PC-3 (cell line): Measurements from ENCODE around the gene PLCD1. TPM values are rescaled to one million over a fixed set of nuclear protein-coding genes. Genes with fewer than 3 reads are reported as not detected.

Experiments used
- ATAC-seq: fragments of 200-7000 bp; cut with Tn5 transposase; 2 replicates; pipeline ENCODE4 v1.9.1; 2020; ENCODE audit warnings: mild to moderate bottlenecking, moderate library complexity
- BruUV-seq: library from RNA; stranded (reverse); fragments of 400-500 nt; replicated peaks from 2 replicates; lab custom pipeline; 2021; lab: Mats Ljungman, UMichigan
- CTCF ChIA-PET: fragments of 300-600 bp; sonication (Branson Sonifier 250); formaldehyde crosslinking; loops from one replicate; lab custom pipeline; 2022; ENCODE audit warnings: antibody characterized with exemption; lab: Charles Lee
- POLR2A ChIA-PET: fragments of 300-600 bp; sonication (Branson Sonifier 250); formaldehyde crosslinking; loops from one replicate; lab custom pipeline; 2022; ENCODE audit warnings: antibody characterized with exemption; ENCODE audit not compliant: unreplicated experiment; lab: Charles Lee
- DNase-seq: peaks from one replicate; pipeline ENCODE4 v3.0.0-alpha.2; 2015
- H2AFZ ChIP-seq: fragments of 300-600 bp; sonication (generic); 2 replicates; pipeline ENCODE4 v1.6.0; 2016; ENCODE audit warnings: antibody characterized with exemption, low read length
- H3F3A ChIP-seq: fragments of 300-600 bp; sonication (generic); one replicate; pipeline ENCODE4 v1.6.0; 2017; ENCODE audit warnings: antibody characterized with exemption, low read length, control low read depth, mild to moderate bottlenecking; ENCODE audit not compliant: unreplicated experiment
- H3K27ac ChIP-seq: fragments of 300-600 bp; sonication (generic); 2 replicates; pipeline ENCODE4 v1.5.1; 2016; ENCODE audit warnings: mild to moderate bottlenecking, low read length
- H3K27me3 ChIP-seq: fragments of 300-600 bp; sonication (generic); 2 replicates; pipeline ENCODE4 v1.6.1; 2016; ENCODE audit warnings: low read length, mixed read lengths
- H3K36me3 ChIP-seq: fragments of 300-600 bp; sonication (generic); 2 replicates; pipeline ENCODE4 v1.6.1; 2016; ENCODE audit warnings: low read depth, mixed run types, low read length, mixed read lengths
- H3K4me1 ChIP-seq: fragments of 300-600 bp; sonication (generic); 2 replicates; pipeline ENCODE4 v1.5.1; 2016; ENCODE audit warnings: low read length; ENCODE audit not compliant: insufficient read depth
- H3K4me2 ChIP-seq: fragments of 300-600 bp; sonication (generic); 2 replicates; pipeline ENCODE4 v1.6.0; 2016; ENCODE audit warnings: low read length
- H3K4me3 ChIP-seq: fragments of 300-600 bp; sonication (generic); 2 replicates; pipeline ENCODE4 v1.5.1; 2016; ENCODE audit warnings: mild to moderate bottlenecking, low read length, mixed read lengths
- H3K79me2 ChIP-seq: fragments of 300-600 bp; sonication (generic); 2 replicates; pipeline ENCODE4 v1.6.1; 2017; ENCODE audit warnings: low read length, mixed read lengths
- H3K9ac ChIP-seq: fragments of 300-600 bp; sonication (generic); 2 replicates; pipeline ENCODE4 v1.6.0; 2016; ENCODE audit warnings: mild to moderate bottlenecking, low read length
- H3K9me2 ChIP-seq: fragments of 300-600 bp; sonication (generic); replicated peaks from 2 replicates; pipeline ENCODE4 v1.6.1; 2016; ENCODE audit warnings: mixed run types, low read length, mixed read lengths
- H3K9me3 ChIP-seq: fragments of 300-600 bp; sonication (generic); 2 replicates; pipeline ENCODE4 v1.6.1; 2016; ENCODE audit warnings: low read length, mixed read lengths
- H4K20me1 ChIP-seq: fragments of 300-600 bp; sonication (generic); 2 replicates; pipeline ENCODE4 v1.6.1; 2016; ENCODE audit warnings: low read length, mixed read lengths
- CTCF ChIP-seq: fragments of 300-600 bp; sonication (generic); conservative IDR thresholded peaks from 2 replicates; pipeline ENCODE4 v1.5.1; 2017; ENCODE audit warnings: antibody characterized with exemption, low read depth, mild to moderate bottlenecking, low read length
- EZH2 ChIP-seq: fragments of 300-600 bp; sonication (generic); IDR thresholded peaks from one replicate; pipeline ENCODE4 v1.6.1; 2017; ENCODE audit warnings: antibody characterized with exemption, mild to moderate bottlenecking, low read length; ENCODE audit not compliant: unreplicated experiment
- EZH2phosphoT487 ChIP-seq: fragments of 300-600 bp; sonication (generic); IDR thresholded peaks from 2 replicates; pipeline ENCODE4 v1.6.1; 2018; ENCODE audit warnings: mild to moderate bottlenecking, antibody characterized with exemption, low read length, borderline replicate concordance
- intact Hi-C: fragments of 100-400 bp; cut with micrococcal nuclease; formaldehyde crosslinking; loops from 2 replicates; pipeline ENCODE4 v1.9.0; 2023
- total RNA-seq: library from RNA; depleted of rRNA; stranded (reverse); fragments of >200 nt; gene quantifications from 2 replicates; pipeline ENCODE4 v1.2.3, GENCODE V29; 2014

The PLCD1 gene
- total RNA-seq, 1 experiment from 2014 or later, result 18.5 TPM

- H4K20me1 ChIP-seq, result no peaks in the 10 kb centered on the region
- no TSS peak for BruUV-seq
- H3K27me3 ChIP-seq, result no peaks in the 10 kb centered on the region; the same call in 1 of the 2 replicates
- no peaks in the 10 kb centered on the region; the same call in 1 of the 2 replicates for H3K9me2 ChIP-seq
- H3K4me3 ChIP-seq, result no peak overlapping the region
- CTCF ChIA-PET, result no interaction called here
- intact Hi-C loops, result loop anchor here (1.0 kb wide), 1 partner anchor 38 kb away; no protein-coding TSS in a partner anchor
- POLR2A ChIA-PET, result no interaction called here
- no peaks in the 10 kb centered on the region for H3K4me1 ChIP-seq
- no peak overlapping the region for H2AFZ ChIP-seq
- no peak overlapping the region for H3K27ac ChIP-seq
- no peaks in the 10 kb centered on the region for H3K36me3 ChIP-seq
- ATAC-seq (peak; percentile 57), DNase-seq (no peak)
- H3F3A ChIP-seq, result no peaks in the 10 kb centered on the region
- no peak for TF ChIP-seq CTCF
- TF ChIP-seq EZH2phosphoT487, result no peak
- no peak for TF ChIP-seq EZH2
- H3K9ac ChIP-seq, result no peak overlapping the region
- no peak overlapping the region for H3K4me2 ChIP-seq
- H3K79me2 ChIP-seq, result no peaks in the 10 kb centered on the region
- no peaks in the 10 kb centered on the region for H3K9me3 ChIP-seq
Observed at GRCh38 chr3:38043486-38043885, 14.0 kb upstream of the PLCD1 start.

- Histone ChIP-seq H3K9ac (no peak overlapping the region), H3K27ac (no peak overlapping the region), H3K27me3 (no peaks in the 10 kb centered on the region), H3K79me2 (no peaks in the 10 kb centered on the region), H3F3A (no peaks in the 10 kb centered on the region), H4K20me1 (no peaks in the 10 kb centered on the region), H3K36me3 (no peaks in the 10 kb centered on the region), H3K9me3 (no peaks in the 10 kb centered on the region), H3K4me2 (no peak overlapping the region), H3K4me3 (no peak overlapping the region), H3K4me1 (no peaks in the 10 kb centered on the region), H3K9me2 (no peaks in the 10 kb centered on the region), H2AFZ (no peak overlapping the region)
- BruUV-seq, result no TSS peak
- ChIA-PET POLR2A (no interaction called here), CTCF (no interaction called here)
- ATAC-seq, result no peak
- TF ChIP-seq EZH2, result no peak
- TF ChIP-seq CTCF, result no peak
- TF ChIP-seq EZH2phosphoT487, result no peak
- no peak for DNase-seq
- intact Hi-C loops, result no loop called here
Observed at GRCh38 chr3:38040401-38040800, 11.0 kb upstream of the PLCD1 start.

GRCh38 chr3:38039899-38040261 lies 10.4 kb upstream of the PLCD1 start:
- no peak overlapping the region for H2AFZ ChIP-seq
- POLR2A ChIA-PET, result no interaction called here
- BruUV-seq, result no TSS peak

More at GRCh38 chr3:38039899-38040261, 10.4 kb upstream of the PLCD1 start:
- no peaks in the 10 kb centered on the region for H3K79me2 ChIP-seq
- no peak for DNase-seq
- H3F3A ChIP-seq, result no peaks in the 10 kb centered on the region
- H3K9me2 ChIP-seq, result no peaks in the 10 kb centered on the region
- no peaks in the 10 kb centered on the region for H4K20me1 ChIP-seq
- no peaks in the 10 kb centered on the region for H3K27me3 ChIP-seq
- no peaks in the 10 kb centered on the region for H3K36me3 ChIP-seq
- intact Hi-C loops, result no loop called here
- H3K9ac ChIP-seq, result no peak overlapping the region
- no peak overlapping the region for H3K4me3 ChIP-seq
- peak; percentile 12; the same call in 1 of the 2 replicates for TF ChIP-seq CTCF
- no peak for TF ChIP-seq EZH2
- H3K9me3 ChIP-seq, result no peaks in the 10 kb centered on the region
- ATAC-seq, result peak; percentile 44; the same call in 1 of the 2 replicates
- H3K4me2 ChIP-seq, result no peak overlapping the region
- H3K4me1 ChIP-seq, result no peaks in the 10 kb centered on the region
- no peak overlapping the region for H3K27ac ChIP-seq
- CTCF ChIA-PET, result no interaction called here
